B cell (primary cell): ENCODE results near the gene FANCC. TPM values are rescaled to one million over a fixed set of nuclear protein-coding genes. Genes with fewer than 3 reads are reported as not detected.

Experiments used
- ATAC-seq: fragments of 200-7000 bp; cut with Tn5 transposase; one replicate; pipeline ENCODE4 v1.10.0; 2021; ENCODE audit warnings: low read depth, mild to moderate bottlenecking, moderate number of reproducible peaks, moderate library complexity
- CTCF ChIA-PET: fragments of 350-600 bp; sonication (Branson Sonifier 250); formaldehyde crosslinking; loops from one replicate; lab custom pipeline; 2021; ENCODE audit warnings: antibody characterized with exemption, inconsistent platforms; lab: Charles Lee
- POLR2A ChIA-PET: fragments of 350-600 bp; sonication (Branson Sonifier 250); formaldehyde crosslinking; loops from one replicate; lab custom pipeline; 2021; ENCODE audit warnings: antibody characterized with exemption; lab: Charles Lee
- DNase-seq: peaks from one replicate; pipeline ENCODE4 v3.0.0; 2013
- H2AFZ ChIP-seq: 2 replicates; pipeline ENCODE4 v1.6.1; 2012; ENCODE audit warnings: mild to moderate bottlenecking, low read depth, low read length; ENCODE audit not compliant: insufficient read depth, poor library complexity, severe bottlenecking
- H3K27ac ChIP-seq, 2 donors: 1 replicate in 1 of 2; 2 replicates in 1 of 2; pipeline ENCODE4 v1.5.1; 2012 to 2013; ENCODE audit warnings: low read length in 2 of 2, mild to moderate bottlenecking in 2 of 2, moderate library complexity in 1 of 2
- H3K27me3 ChIP-seq, 4 experiments: fragments of 200-600 bp in 1 of 4; sonication (generic) in 1 of 4; replicated peaks in 1 of 4; 1 replicate in 2 of 4; 2 replicates in 2 of 4; pipeline versions ENCODE4 v1.6.1 to v1.7.0; 2013 to 2016; ENCODE audit warnings: low read length in 3 of 4, mild to moderate bottlenecking in 2 of 4, mixed read lengths in 1 of 4, moderate library complexity in 1 of 4; ENCODE audit not compliant: insufficient read depth in 4 of 4, control insufficient read depth in 3 of 4; ENCODE audit errors: control extremely low read depth in 1 of 4
- H3K36me3 ChIP-seq, 2 experiments: replicated peaks in 1 of 2; 1 replicate in 1 of 2; 2 replicates in 1 of 2; pipeline versions ENCODE4 v1.6.1 to v1.7.1; 2013; ENCODE audit warnings: low read length in 1 of 2; ENCODE audit not compliant: insufficient read depth in 2 of 2, control insufficient read depth in 1 of 2; ENCODE audit errors: control extremely low read depth in 1 of 2, extremely low read depth in 1 of 2
- H3K4me1 ChIP-seq, 2 donors: fragments of 200-600 bp in 1 of 2; sonication (generic) in 1 of 2; 1 replicate in 1 of 2; 2 replicates in 1 of 2; pipeline versions ENCODE4 v1.5.1 to v1.6.1; 2013 to 2017; ENCODE audit warnings: low read length in 2 of 2; ENCODE audit not compliant: control insufficient read depth in 2 of 2, insufficient read depth in 2 of 2
- H3K4me2 ChIP-seq: replicated peaks from 2 replicates; pipeline ENCODE3; 2012; ENCODE audit warnings: mild to moderate bottlenecking, low read depth, low read length; ENCODE audit not compliant: poor library complexity, severe bottlenecking
- H3K4me3 ChIP-seq, 5 experiments: fragments of 200-600 bp in 1 of 5; sonication (generic) in 1 of 5; 1 replicate in 3 of 5; 2 replicates in 2 of 5; pipeline versions ENCODE4 v1.5.1 to v1.7.0; 2011 to 2016; ENCODE audit warnings: low read length in 4 of 5, mild to moderate bottlenecking in 4 of 5, low read depth in 2 of 5, control low read depth in 1 of 5, moderate library complexity in 1 of 5; ENCODE audit not compliant: insufficient read depth in 1 of 5; ENCODE audit errors: control extremely low read depth in 1 of 5, extremely low read depth in 1 of 5
- H3K79me2 ChIP-seq: fragments of 200-600 bp; sonication (generic); one replicate; pipeline ENCODE4 v1.6.0; 2016; ENCODE audit warnings: low read length; ENCODE audit not compliant: control insufficient read depth, insufficient read depth
- H3K9ac ChIP-seq: fragments of 200-600 bp; sonication (generic); 2 replicates; pipeline ENCODE4 v1.6.1; 2017; ENCODE audit warnings: mild to moderate bottlenecking, low read length, moderate library complexity
- H3K9me3 ChIP-seq, 3 donors: one replicate each; pipeline versions ENCODE4 v1.6.1 to v1.7.1; 2013; ENCODE audit warnings: low read length in 2 of 3; ENCODE audit not compliant: control insufficient read depth in 2 of 3, insufficient read depth in 1 of 3; ENCODE audit errors: control extremely low read depth in 1 of 3
- H4K20me1 ChIP-seq: 2 replicates; pipeline ENCODE4 v1.6.0; 2012; ENCODE audit warnings: mild to moderate bottlenecking, low read length; ENCODE audit not compliant: insufficient read depth, control insufficient read depth, poor library complexity, severe bottlenecking
- H3K27ac Mint-ChIP-seq: one replicate; pipeline ENCODE4 v1.8.0; 2021; ENCODE audit warnings: mixed read lengths
- H3K27me3 Mint-ChIP-seq: one replicate; pipeline ENCODE4 v1.8.0; 2021; ENCODE audit warnings: mixed read lengths
- H3K4me1 Mint-ChIP-seq: one replicate; pipeline ENCODE4 v1.8.0; 2021; ENCODE audit warnings: mixed read lengths
- H3K4me3 Mint-ChIP-seq: one replicate; pipeline ENCODE4 v1.8.0; 2021; ENCODE audit warnings: mixed read lengths
- H3K9me3 Mint-ChIP-seq: one replicate; pipeline ENCODE4 v1.8.0; 2022; ENCODE audit warnings: mixed read lengths; ENCODE audit not compliant: insufficient read depth
- EZH2 ChIP-seq: IDR thresholded peaks from 2 replicates; pipeline ENCODE4 v1.6.1; 2012; ENCODE audit warnings: borderline replicate concordance, low read depth, mild to moderate bottlenecking, moderate library complexity, low read length; ENCODE audit not compliant: insufficient read depth, poor library complexity, severe bottlenecking
- WGBS: methylation state at CpG from one replicate; pipeline ENCODE4 v1.1.5; 2013; ENCODE audit warnings: missing lambda C conversion rate; ENCODE audit not compliant: insufficient coverage; 5-methylcytosine and 5-hydroxymethylcytosine counted together
- intact Hi-C: fragments of 100-400 bp; cut with micrococcal nuclease; formaldehyde crosslinking; loops from one replicate; pipeline ENCODE4 v1.10.0; 2022
- polyA plus RNA-seq: library from polyadenylated mRNA; depleted of rRNA; stranded (reverse); fragments of >200 nt; gene quantifications from 2 replicates; pipeline ENCODE4 v1.2.3, GENCODE V29; 2012
- total RNA-seq, 2 donors: library from RNA; stranded (reverse); fragments of 120-200 nt in 1 of 2; gene quantifications; 1 replicate in 1 of 2; 2 replicates in 1 of 2; pipeline versions ENCODE4 v1.2.3 to v1.2.4, GENCODE V29; 2013 to 2022
- TF ChIP-seq, protein P1 (sequence below): fragments of 200-600 bp; IDR thresholded peaks from one replicate; pipeline ENCODE4 v1.8.0; 2022; ENCODE audit warnings: antibody characterized with exemption, mild to moderate bottlenecking

FANCC gene
- total and polyA plus RNA-seq, 2 donors (not counting 1 experiment from before 2014, with no cell fraction given): 1.8 to 11.1 TPM

GRCh38 chr9:95297760-95298159 is 19.7 kb downstream of the FANCC start:
- Mint-ChIP-seq H3K27ac (no peak overlapping the region), H3K4me3 (no peak overlapping the region), H3K27me3 (no peaks in the 10 kb centered on the region), H3K9me3 (no peaks in the 10 kb centered on the region), H3K4me1 (peaks cover 5% of the 10 kb centered on the region)
- DNase-seq: no peak
- Histone ChIP-seq H2AFZ (no peak overlapping the region), H4K20me1 (no peaks in the 10 kb centered on the region), H3K79me2 (peaks cover 12% of the 10 kb centered on the region), H3K27me3 (no peaks in the 10 kb centered on the region), H3K9me3 (peaks cover 0 to under 1% (median 0%) of the 10 kb centered on the region in 3 donors), H3K4me2 (no peak overlapping the region), H3K27ac (no peak overlapping the region), H3K4me1 (no peaks in the 10 kb centered on the region), H3K9ac (no peak overlapping the region), H3K36me3 (no peaks in the 10 kb centered on the region), H3K4me3 (no peak overlapping the region)
- no peak for TF ChIP-seq EZH2
- TF ChIP-seq, protein P1, sequence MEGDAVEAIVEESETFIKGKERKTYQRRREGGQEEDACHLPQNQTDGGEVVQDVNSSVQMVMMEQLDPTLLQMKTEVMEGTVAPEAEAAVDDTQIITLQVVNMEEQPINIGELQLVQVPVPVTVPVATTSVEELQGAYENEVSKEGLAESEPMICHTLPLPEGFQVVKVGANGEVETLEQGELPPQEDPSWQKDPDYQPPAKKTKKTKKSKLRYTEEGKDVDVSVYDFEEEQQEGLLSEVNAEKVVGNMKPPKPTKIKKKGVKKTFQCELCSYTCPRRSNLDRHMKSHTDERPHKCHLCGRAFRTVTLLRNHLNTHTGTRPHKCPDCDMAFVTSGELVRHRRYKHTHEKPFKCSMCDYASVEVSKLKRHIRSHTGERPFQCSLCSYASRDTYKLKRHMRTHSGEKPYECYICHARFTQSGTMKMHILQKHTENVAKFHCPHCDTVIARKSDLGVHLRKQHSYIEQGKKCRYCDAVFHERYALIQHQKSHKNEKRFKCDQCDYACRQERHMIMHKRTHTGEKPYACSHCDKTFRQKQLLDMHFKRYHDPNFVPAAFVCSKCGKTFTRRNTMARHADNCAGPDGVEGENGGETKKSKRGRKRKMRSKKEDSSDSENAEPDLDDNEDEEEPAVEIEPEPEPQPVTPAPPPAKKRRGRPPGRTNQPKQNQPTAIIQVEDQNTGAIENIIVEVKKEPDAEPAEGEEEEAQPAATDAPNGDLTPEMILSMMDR: no peak
- WGBS: no CpG with 5 or more reads among the region's 1 CpG
- ChIA-PET CTCF (no interaction called here), POLR2A (no interaction called here)
- intact Hi-C loops: no loop called here
- ATAC-seq: no peak

- TF ChIP-seq, protein P1: no peak
- TF ChIP-seq EZH2: no peak
- no peak overlapping the region for H3K27ac Mint-ChIP-seq
- Histone ChIP-seq H3K9ac (no peak overlapping the region), H3K79me2 (peaks cover 12% of the 10 kb centered on the region), H3K36me3 (no peaks in the 10 kb centered on the region), H3K27ac (no peak overlapping the region), H3K4me3 (no peak overlapping the region), H3K27me3 (no peaks in the 10 kb centered on the region), H3K4me1 (no peaks in the 10 kb centered on the region), H3K4me2 (no peak overlapping the region), H2AFZ (no peak overlapping the region), H4K20me1 (no peaks in the 10 kb centered on the region), H3K9me3 (peaks cover 0 to 5% (median 0%) of the 10 kb centered on the region in 3 donors)
- H3K9me3 Mint-ChIP-seq: no peaks in the 10 kb centered on the region
- H3K4me1 Mint-ChIP-seq: peaks cover 2% of the 10 kb centered on the region
- intact Hi-C loops: no loop called here
- no peaks in the 10 kb centered on the region for H3K27me3 Mint-ChIP-seq
- 89% methylated on average over 3 of the region's 3 CpGs for WGBS
- DNase-seq (no peak), ATAC-seq (no peak)
- POLR2A ChIA-PET: no interaction called here
- H3K4me3 Mint-ChIP-seq: no peak overlapping the region
- CTCF ChIA-PET: no interaction called here
Observed at GRCh38 chr9:95297316-95297715, 20.2 kb downstream of the FANCC start.
